Measurements from ENCODE around the gene MS4A5.
"Not testable (repeated sequence)": the region's sequence is repeated elsewhere in the genome, so short reads cannot be mapped to it uniquely, and the experiment has no call there.

MS4A5 gene

DNA sequence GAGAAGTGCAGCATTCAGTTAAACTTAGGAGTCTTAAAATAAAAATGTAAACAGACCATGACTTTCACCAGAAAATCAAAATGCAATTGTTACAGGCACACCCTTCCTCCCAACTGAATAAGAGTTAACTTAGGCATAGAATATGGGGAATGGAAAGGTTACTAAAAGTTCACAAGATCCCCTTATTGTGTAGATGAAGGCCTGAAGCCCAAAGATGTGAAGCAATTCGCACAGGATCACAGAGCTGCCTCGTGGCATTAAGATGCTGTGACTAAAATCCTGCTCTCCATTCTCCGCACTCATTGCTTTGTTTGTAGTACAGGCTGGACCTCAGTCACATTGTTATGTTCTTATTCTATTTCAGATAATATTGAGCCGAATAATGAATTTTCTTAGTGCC, 4.0 kb downstream of the MS4A5 start:
- no peak overlapping the region for H2BK12ac ChIP-seq (ENCODE audit: low read length)
- no peak overlapping the region for H2AFZ ChIP-seq (ENCODE audit: low read length)
- H3K4me3 ChIP-seq (ENCODE audit: low read length in 2 of 2), result no peak overlapping the region
- H3K14ac ChIP-seq (ENCODE audit: low read length), result no peak overlapping the region
- no peak for DNase-seq (ENCODE audit: low spot score)
- no peak overlapping the region for H3K9ac ChIP-seq (ENCODE audit: low read depth, low read length, poor library complexity)
- no peaks in the 10 kb centered on the region for H3K79me1 ChIP-seq (ENCODE audit: low read depth, low read length)
- H3K18ac ChIP-seq (ENCODE audit: low read length), result no peak overlapping the region
- H3K4me2 ChIP-seq (ENCODE audit: insufficient read depth, low read length, poor library complexity, severe bottlenecking), result no peak overlapping the region
- H2BK120ac ChIP-seq (ENCODE audit: low read depth, low read length), result no peak overlapping the region
- no peak overlapping the region for H4K91ac ChIP-seq (ENCODE audit: low read depth, low read length, poor library complexity)
- H2BK5ac ChIP-seq (ENCODE audit: low read length), result no peak overlapping the region
- H2AK5ac ChIP-seq (ENCODE audit: low read depth, low read length), result no peak overlapping the region
- no peak overlapping the region for H2BK15ac ChIP-seq (ENCODE audit: low read length)
- WGBS, 2 donors (ENCODE audit: extremely low coverage in 2 of 2, insufficient read length in 2 of 2, insufficient replicate concordance in 1 of 2), result no CpG with 5 or more reads among the region's 4 CpGs
- H3K9me3 ChIP-seq (replicated peaks in 1 of 2; ENCODE audit: control insufficient read depth in 2 of 2, insufficient read depth in 1 of 2, low read depth in 1 of 2, low read length in 2 of 2), result no peaks in the 10 kb centered on the region
- no peak overlapping the region for H3K23ac ChIP-seq (ENCODE audit: low read depth, low read length, poor library complexity)
- no peaks in the 10 kb centered on the region for H3K36me3 ChIP-seq (replicated peaks in 1 of 2; ENCODE audit: control insufficient read depth in 2 of 2, insufficient read depth in 2 of 2, low read length in 2 of 2)
- H3K27ac ChIP-seq (replicated peaks; ENCODE audit: low read length), result no peak overlapping the region
- no peaks in the 10 kb centered on the region for H3K4me1 ChIP-seq (ENCODE audit: control insufficient read depth in 2 of 2, insufficient read depth in 1 of 2, low read depth in 1 of 2, low read length in 2 of 2)
- no peak overlapping the region for H4K8ac ChIP-seq (ENCODE audit: low read depth, low read length)
- H3K4ac ChIP-seq (ENCODE audit: low read length), result no peak overlapping the region
- peaks cover 0 to 5% (median 0%) of the 10 kb centered on the region in 3 experiments for H3K27me3 ChIP-seq (ENCODE audit: control insufficient read depth in 3 of 3, insufficient read depth in 3 of 3, low read depth in 1 of 3, low read length in 3 of 3)

DNA sequence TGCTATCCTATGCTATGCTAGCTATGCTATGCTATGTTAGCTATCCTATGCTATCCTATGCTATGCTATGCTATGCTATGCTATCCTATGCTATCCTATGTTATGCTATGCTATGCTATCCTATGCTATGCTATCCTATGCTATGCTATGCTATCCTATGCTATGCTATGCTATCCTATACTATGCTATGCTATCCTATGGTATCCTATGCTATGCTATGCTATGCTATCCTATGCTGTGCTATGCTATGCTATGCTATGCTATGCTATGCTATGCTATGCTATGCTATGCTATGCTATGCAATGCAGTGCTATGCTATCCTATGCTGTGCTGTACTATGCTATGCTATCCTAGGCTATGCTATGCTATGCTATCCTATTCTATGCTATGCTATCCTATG, 17.7 kb downstream of the MS4A5 start:
- H2BK15ac ChIP-seq (ENCODE audit: low read length), result no peak overlapping the region
- no peak overlapping the region for H4K91ac ChIP-seq (ENCODE audit: low read depth, low read length, poor library complexity)
- H2AFZ ChIP-seq (ENCODE audit: low read length), result no peak overlapping the region
- H2BK5ac ChIP-seq (ENCODE audit: low read length), result no peak overlapping the region
- no peak overlapping the region for H2BK120ac ChIP-seq (ENCODE audit: low read depth, low read length)
- no peaks in the 10 kb centered on the region for H3K79me1 ChIP-seq (ENCODE audit: low read depth, low read length)
- no peak overlapping the region for H3K14ac ChIP-seq (ENCODE audit: low read length)
- H3K4me3 ChIP-seq (ENCODE audit: low read length in 2 of 2), result no peak overlapping the region
- no peaks in the 10 kb centered on the region for H3K36me3 ChIP-seq (replicated peaks in 1 of 2; ENCODE audit: control insufficient read depth in 2 of 2, insufficient read depth in 2 of 2, low read length in 2 of 2)
- no peak overlapping the region for H2BK12ac ChIP-seq (ENCODE audit: low read length)
- no peaks in the 10 kb centered on the region for H3K27me3 ChIP-seq (ENCODE audit: control insufficient read depth in 3 of 3, insufficient read depth in 3 of 3, low read depth in 1 of 3, low read length in 3 of 3)
- no peak overlapping the region for H3K27ac ChIP-seq (replicated peaks; ENCODE audit: low read length)
- no peaks in the 10 kb centered on the region for H3K4me1 ChIP-seq (ENCODE audit: control insufficient read depth in 2 of 2, insufficient read depth in 1 of 2, low read depth in 1 of 2, low read length in 2 of 2)
- no peak overlapping the region for H3K9ac ChIP-seq (ENCODE audit: low read depth, low read length, poor library complexity)
- no peak overlapping the region for H3K18ac ChIP-seq (ENCODE audit: low read length)
- no peaks in the 10 kb centered on the region for H3K9me3 ChIP-seq (replicated peaks in 1 of 2; ENCODE audit: control insufficient read depth in 2 of 2, insufficient read depth in 1 of 2, low read depth in 1 of 2, low read length in 2 of 2)
- no peak overlapping the region for H2AK5ac ChIP-seq (ENCODE audit: low read depth, low read length)
- H3K4me2 ChIP-seq (ENCODE audit: insufficient read depth, low read length, poor library complexity, severe bottlenecking), result no peak overlapping the region
- H4K8ac ChIP-seq (ENCODE audit: low read depth, low read length), result no peak overlapping the region
- no peak overlapping the region for H3K4ac ChIP-seq (ENCODE audit: low read length)
- no peak for DNase-seq (ENCODE audit: low spot score)
- H3K23ac ChIP-seq (ENCODE audit: low read depth, low read length, poor library complexity), result no peak overlapping the region

DNA sequence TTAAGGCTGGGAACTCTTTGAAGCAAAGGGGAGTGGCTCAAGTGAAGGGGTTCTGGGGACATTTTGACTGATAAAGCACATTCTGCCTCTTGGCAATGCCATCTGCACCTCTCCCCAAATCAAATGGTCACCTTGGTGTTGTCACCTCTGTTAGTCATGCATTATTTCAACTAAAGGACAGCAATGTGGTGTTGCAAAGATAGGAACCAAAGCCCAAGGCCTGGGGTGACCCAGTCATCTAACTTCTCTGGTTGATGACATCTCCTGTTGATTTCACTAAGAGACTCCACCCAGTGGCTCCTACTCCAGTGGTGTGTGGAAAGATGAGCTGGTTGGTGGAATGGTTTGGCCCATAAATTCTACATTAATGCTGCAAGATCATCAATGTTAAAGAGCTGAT, 18.5 kb downstream of the MS4A5 start:
- no peak for DNase-seq (ENCODE audit: low spot score)
- Histone ChIP-seq H4K8ac (ENCODE audit: low read depth, low read length) (no peak overlapping the region), H3K27ac (replicated peaks; ENCODE audit: low read length) (no peak overlapping the region), H3K9me3 (replicated peaks in 1 of 2; ENCODE audit: control insufficient read depth in 2 of 2, insufficient read depth in 1 of 2, low read depth in 1 of 2, low read length in 2 of 2) (no peaks in the 10 kb centered on the region), H2AK5ac (ENCODE audit: low read depth, low read length) (no peak overlapping the region), H3K36me3 (replicated peaks in 1 of 2; ENCODE audit: control insufficient read depth in 2 of 2, insufficient read depth in 2 of 2, low read length in 2 of 2) (no peaks in the 10 kb centered on the region), H2BK15ac (ENCODE audit: low read length) (no peak overlapping the region), H3K79me1 (ENCODE audit: low read depth, low read length) (no peaks in the 10 kb centered on the region), H3K4me1 (ENCODE audit: control insufficient read depth in 2 of 2, insufficient read depth in 1 of 2, low read depth in 1 of 2, low read length in 2 of 2) (no peaks in the 10 kb centered on the region), H3K27me3 (ENCODE audit: control insufficient read depth in 3 of 3, insufficient read depth in 3 of 3, low read depth in 1 of 3, low read length in 3 of 3) (no peaks in the 10 kb centered on the region), H2BK12ac (ENCODE audit: low read length) (no peak overlapping the region), H3K9ac (ENCODE audit: low read depth, low read length, poor library complexity) (no peak overlapping the region), H2BK120ac (ENCODE audit: low read depth, low read length) (no peak overlapping the region), H3K4me2 (ENCODE audit: insufficient read depth, low read length, poor library complexity, severe bottlenecking) (no peak overlapping the region), H4K91ac (ENCODE audit: low read depth, low read length, poor library complexity) (no peak overlapping the region), H3K18ac (ENCODE audit: low read length) (no peak overlapping the region), H2AFZ (ENCODE audit: low read length) (no peak overlapping the region), H3K14ac (ENCODE audit: low read length) (no peak overlapping the region), H3K23ac (ENCODE audit: low read depth, low read length, poor library complexity) (no peak overlapping the region), H3K4me3 (ENCODE audit: low read length in 2 of 2) (no peak overlapping the region), H3K4ac (ENCODE audit: low read length) (no peak overlapping the region), H2BK5ac (ENCODE audit: low read length) (no peak overlapping the region)

DNA sequence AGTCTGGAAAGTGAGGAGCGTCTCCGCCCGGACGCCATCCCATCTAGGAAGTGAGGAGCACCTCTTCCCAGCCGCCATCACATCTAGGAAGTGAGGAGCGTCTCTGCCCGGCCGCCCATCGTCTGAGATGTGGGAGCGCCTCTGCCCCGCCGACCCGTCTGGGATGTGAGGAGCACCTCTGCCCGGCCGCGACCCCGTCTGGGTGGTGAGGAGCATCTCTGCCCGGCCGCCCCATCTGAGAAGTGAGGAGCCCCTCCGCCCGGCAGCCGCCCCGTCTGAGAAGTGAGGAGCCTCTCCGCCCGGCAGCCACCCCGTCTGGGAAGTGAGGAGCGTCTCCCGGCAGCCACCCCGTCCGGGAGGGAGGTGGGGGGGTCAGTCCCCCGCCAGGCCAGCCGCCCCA, 21.8 kb downstream of the MS4A5 start:
- H2BK5ac ChIP-seq (ENCODE audit: low read length); H3K18ac ChIP-seq (ENCODE audit: low read length); H3K27ac ChIP-seq (replicated peaks; ENCODE audit: low read length); H3K4ac ChIP-seq (ENCODE audit: low read length); H4K8ac ChIP-seq (ENCODE audit: low read depth, low read length); H2BK12ac ChIP-seq (ENCODE audit: low read length); H3K23ac ChIP-seq (ENCODE audit: low read depth, low read length, poor library complexity); H3K79me1 ChIP-seq (ENCODE audit: low read depth, low read length); H2AK5ac ChIP-seq (ENCODE audit: low read depth, low read length); H3K9ac ChIP-seq (ENCODE audit: low read depth, low read length, poor library complexity); H3K4me3 ChIP-seq (ENCODE audit: low read length in 2 of 2); H3K4me2 ChIP-seq (ENCODE audit: insufficient read depth, low read length, poor library complexity, severe bottlenecking); H3K9me3 ChIP-seq (replicated peaks in 1 of 2; ENCODE audit: control insufficient read depth in 2 of 2, insufficient read depth in 1 of 2, low read depth in 1 of 2, low read length in 2 of 2); H3K4me1 ChIP-seq (ENCODE audit: control insufficient read depth in 2 of 2, insufficient read depth in 1 of 2, low read depth in 1 of 2, low read length in 2 of 2); H3K27me3 ChIP-seq (ENCODE audit: control insufficient read depth in 3 of 3, insufficient read depth in 3 of 3, low read depth in 1 of 3, low read length in 3 of 3); H4K91ac ChIP-seq (ENCODE audit: low read depth, low read length, poor library complexity); H2AFZ ChIP-seq (ENCODE audit: low read length); DNase-seq (ENCODE audit: low spot score); H2BK120ac ChIP-seq (ENCODE audit: low read depth, low read length); H2BK15ac ChIP-seq (ENCODE audit: low read length); H3K14ac ChIP-seq (ENCODE audit: low read length); H3K36me3 ChIP-seq (replicated peaks in 1 of 2; ENCODE audit: control insufficient read depth in 2 of 2, insufficient read depth in 2 of 2, low read length in 2 of 2): not testable (repeated sequence)
- WGBS, 2 donors (ENCODE audit: extremely low coverage in 2 of 2, insufficient read length in 2 of 2, insufficient replicate concordance in 1 of 2), result no CpG with 5 or more reads among the region's 32 CpGs

Data from neuronal stem cell (in vitro differentiated cells).